ENCODE results near the gene EDAR.

EDAR gene

DNA sequence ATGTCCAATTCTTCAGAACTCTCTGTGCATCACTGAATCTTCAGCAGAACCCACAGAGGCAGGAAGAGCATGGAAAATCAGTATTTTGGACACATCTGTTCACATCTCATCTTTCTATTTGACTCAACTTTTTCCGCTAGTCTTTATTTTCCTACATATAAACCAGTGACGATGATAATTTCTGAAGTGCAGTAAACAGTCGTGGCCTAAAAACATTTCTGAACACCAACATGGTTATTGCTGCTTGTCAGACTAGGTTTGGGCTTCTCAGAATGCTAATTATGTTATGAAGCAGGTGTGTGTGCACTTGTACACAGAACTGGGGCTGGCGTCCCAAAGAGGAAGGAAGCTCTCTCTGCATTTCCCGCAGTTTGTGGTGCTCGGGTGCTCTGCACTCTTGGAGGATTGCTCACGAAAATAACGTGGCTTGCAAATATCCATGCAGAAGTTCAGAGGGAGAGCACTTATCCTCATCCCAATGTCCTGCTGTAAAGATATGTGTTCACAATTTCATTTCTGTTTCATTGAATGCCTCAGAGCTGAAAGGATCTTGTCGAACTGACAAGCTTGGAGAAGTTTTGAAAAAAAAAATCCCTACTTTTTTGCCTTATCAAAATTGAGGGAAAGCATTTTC is 50.8 kb downstream of the EDAR start:
- DNase-seq = no peak

DNA sequence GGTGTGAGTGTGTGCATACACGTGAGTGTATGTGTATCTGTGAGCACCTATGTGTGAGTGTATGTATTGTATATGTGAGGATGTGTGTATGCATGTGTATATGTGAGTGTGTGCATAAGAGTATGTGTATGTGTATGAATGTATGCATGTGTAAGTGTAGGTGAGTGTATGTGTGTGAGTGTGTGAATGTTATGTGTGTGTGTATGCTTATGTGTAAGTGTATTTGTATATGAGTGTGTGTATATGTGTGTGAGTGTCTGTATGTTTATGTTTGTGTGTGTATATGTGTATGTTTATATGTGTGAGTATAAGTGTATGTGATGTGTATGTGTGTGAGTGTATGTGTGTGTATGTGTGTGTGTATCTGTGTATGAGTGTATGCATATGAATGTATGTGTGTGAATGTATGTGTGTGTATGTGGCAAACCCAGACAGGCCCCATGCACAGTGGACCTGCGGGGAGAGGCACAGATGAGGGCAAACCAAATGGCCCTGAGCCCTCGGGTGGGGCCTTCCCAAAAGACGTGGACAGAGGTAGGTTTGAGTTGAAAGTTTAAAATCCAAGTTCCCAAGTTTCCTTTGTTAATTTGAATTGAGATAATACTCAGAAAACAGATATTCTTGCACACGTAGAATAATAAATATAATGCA is 51.5 kb downstream of the EDAR start:
- DNase-seq = no peak

DNA sequence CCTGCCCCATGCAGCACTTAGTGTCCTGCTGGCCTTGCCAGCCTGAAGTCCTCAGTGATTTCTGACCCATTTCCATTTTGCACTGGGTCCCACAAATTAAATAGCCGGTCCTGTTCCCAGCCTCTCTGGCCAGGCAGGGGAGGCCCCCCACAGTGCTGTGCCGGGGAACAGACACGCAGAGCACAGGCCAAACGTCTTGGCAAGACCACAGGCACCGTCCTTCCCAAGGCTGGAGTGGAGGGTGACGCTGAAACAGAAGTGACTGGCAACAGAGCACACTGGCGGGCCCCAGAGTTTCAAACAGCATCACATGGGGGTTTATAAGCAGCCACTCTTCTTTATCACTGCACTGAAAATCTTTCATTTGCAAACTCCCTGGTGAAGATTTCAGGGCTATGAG is 52.2 kb downstream of the EDAR start:
- DNase-seq = no peak

DNA sequence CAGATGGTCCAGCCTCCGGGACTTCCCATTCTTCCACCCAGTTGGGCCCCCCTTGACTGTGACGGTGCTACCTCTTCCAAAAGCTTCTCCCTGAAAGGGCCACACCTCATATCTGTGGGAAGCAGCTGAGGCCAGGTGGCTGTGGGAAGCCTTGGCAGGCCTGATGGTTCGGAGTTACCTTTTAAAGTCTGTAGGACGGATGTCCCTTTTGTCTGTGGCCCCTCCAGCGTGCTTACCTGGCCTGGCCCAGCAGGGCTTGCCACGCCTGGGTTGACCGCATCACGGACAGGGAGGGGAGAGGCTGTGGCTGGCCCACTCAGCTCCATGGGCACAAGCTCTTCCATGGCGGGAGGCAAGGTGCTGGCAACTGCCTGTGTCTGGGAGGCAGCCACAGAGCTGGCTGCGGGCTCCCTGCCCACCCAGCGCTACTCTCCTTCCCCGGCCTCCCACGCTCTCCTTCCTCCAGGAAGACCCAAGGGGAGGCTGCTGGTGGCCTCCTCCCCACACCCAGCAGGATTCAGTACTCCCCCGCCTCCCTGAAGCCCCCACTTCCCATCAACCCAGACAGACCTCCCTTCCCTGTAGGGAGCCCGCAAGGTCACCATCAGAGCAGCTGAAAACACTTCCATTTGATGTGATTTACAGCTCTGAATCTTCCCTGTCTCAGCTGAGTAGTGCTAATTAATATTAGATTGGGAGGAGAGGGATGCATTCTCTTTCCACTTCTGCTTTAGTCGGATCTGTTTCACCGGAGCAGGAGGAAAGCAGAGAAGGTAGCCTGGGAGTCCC is 52.8 kb downstream of the EDAR start:
- no peak for DNase-seq

DNA sequence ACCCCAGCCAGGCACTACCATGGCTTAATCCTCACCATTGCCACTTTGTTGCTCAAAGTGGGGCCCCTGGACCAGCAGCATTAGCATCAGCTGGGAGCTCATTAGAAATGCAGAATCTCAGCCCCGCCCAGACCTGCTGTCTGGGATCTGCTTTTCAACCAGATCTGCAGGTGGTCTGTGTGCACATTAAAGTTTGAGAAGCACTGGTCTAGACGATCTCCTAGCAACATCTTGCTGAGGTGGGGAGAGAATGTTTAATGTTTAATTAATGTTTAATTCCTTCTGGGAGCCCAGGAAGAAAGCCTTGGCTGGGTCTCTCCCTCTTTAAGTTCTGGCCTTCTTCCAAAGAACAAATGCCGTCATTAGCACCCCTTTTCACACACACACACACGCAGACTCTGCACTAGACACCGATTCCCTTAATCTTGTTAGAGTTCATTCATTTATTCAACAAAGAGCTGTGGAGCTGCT is 53.7 kb downstream of the EDAR start:
- no peak for DNase-seq

DNA sequence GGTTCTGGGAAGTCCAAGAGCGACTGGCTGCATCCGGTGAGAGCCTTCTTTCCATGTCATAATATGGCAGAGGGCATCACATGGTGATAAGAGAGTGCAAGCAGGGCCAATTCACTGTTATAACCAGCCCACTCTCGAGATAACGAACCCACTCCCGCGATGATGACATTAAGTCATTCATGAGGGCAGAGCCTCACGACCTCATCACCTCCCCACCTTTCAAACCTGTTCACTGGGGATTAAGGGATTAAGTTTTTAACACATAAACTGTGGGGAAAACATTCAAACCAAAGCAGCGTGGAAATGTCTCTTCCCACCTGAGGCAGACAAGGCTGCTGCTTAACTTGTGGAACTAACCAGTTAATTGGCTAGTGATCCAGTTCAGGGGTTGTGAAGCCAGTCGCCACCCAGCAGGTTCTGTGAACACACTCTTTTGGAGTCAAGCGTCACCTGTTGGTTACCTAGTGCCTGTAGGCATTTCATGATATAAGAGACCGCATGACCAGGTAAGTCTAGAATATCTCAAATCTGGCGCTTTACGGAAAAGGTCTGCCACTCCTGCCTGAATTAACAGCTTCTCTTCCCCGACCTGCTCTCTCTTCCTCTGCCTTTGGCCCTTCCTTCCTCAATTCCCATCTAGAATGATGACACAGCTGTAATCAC is 54.3 kb downstream of the EDAR start:
- DNase-seq = no peak

DNA sequence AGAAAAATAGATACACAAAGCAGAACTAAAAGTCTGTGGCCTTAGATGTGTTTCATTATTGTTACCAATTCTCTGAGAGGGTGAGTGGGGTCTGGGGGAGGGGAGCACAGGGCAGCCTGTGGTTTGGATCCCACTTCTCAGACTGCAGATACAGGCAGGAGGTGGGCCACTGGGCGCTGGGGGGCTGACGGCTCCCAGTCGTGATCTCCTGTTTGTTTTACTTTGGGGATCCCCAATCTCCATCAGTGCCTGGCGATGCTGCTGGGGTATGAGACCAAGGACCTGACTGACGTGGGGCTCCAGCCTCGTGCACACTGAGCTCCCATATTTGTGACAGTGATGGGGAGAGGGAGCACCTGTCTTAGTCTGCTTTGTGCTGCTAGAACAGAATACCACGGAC is 54.9 kb downstream of the EDAR start:
- DNase-seq = no peak

DNA sequence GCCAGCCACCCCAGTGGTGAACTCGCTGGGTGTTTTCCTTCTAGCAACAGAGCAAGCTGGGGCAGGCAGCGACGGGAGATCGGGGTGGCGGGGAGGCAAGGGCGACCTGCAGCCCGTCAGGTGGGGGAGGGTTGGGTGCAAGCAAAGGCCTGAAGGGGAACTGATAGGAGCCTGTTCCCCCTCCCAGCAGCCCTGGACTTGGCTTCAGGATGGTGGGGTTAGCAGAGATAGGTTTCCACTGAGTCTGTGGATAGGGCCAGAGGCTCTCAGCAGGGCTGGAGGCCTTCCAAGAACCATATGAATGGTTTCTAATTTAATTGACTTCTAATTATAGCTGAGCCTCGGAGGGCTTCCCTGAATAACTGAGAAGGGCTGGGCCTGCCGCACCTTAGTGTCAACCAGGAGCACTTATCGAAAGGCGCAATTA is 55.3 kb downstream of the EDAR start:
- DNase-seq = no peak

DNA sequence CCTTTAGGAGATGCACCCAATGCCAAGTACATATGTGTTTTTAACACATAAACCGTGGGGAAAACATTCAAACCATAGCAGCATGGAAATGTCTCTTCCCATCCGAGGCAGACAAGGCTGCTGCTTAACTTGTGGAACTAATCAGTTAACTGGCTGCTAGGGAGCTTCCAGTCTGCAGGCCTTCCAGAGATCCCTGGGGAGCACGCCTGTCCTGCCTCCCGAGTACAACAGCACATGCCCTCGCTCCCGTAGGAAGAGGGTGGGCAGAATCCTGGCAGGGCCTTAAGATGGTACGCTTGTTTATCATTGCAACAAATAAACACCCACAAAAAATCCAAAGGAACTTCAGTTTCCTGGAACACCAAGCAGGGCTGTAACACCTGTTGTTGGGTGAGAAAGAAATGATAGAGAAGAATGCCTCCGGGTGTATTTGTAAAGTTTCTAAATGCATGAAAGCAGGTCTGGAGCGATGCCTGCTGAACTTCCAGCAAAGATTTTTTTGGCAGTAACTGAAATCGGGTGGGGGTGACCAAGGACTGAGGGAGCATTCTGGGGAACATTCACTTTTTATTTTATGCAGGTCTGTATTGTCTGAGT is 56.2 kb downstream of the EDAR start:
- no peak for DNase-seq

DNA sequence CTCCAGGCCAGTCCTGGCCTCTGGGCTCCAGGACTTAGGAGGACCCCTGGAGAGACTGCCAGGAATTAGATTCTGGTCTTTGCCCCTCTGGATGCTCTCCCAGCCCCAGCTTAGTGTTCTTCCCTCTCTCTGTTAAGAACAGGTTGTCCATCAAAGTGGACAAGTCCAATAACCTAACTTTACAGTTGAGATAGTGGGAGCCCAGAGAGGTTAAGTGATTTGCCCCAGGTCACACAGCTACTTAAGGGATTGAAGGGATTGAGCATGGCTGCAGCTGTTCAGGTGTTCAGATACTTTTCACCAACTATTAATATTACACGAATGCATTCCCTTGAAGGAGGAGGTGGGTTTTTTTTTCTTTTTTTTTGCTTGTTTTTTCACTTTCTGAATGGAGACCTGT is 57.6 kb downstream of the EDAR start:
- DNase-seq = no peak

DNA sequence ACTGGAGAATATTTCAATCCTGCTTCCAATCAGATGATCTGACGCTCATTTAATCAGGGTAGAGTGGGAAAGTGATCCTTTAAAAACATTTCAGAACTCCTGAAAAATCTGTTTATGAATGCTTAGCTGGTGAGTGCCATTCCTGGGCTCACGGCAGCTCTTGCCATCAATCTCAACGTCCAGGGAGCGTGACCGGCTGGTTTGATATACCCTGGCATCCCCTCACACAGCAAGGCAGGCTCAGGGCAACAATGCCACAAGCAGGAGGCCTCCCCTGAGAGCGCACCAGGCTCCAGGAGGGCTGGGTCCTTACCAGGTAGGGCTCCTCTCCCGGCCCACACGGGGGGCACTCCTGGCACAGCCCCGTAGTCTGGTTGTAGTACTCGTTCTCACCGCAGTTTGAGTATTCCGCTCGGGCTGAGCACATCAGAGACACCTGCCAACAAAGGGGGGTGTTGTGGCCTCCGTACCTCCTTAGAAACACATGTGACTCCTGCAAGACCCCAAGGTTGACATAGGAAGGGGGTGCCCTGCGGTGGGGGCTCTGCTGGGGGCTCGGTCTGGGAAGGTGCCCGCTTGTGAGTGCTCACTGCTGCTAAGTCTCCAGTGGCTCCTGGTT is 59.1 kb downstream of the EDAR start:
- DNase-seq = no peak

DNA sequence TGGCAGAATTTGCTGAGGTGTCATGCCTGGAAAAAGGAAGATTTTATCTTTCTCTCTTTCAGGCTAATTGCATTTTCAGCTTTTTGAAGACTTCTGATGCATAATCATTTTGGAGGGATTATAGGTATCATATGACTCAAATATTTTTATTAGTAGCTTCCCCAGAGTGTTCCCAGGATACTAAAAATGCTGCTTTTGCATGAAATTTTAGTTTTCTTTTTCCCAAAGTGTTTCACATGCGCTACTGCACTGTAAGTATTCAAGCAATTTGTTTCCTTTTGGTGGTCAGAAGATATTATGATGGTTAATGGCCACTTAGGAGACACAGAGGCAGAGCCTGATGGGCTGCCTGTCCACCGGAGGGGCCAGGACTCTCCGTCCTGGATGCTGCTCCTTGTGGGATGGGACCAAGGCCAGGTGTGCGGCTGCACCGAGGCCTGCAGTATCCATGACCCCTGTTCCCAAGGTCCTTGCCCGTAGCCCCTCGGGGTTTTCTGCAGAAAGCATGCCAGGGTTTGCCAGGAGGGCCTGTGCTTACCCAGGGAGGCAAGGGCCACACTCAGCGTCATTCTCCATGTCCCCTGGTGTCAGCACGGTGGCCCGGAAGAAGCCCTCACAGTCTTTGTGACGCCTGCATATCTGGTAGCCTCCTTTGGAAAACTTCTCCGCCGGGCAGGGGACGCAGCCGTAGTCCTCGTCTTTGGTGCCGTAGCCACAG is 60.2 kb downstream of the EDAR start:
- DNase-seq = no peak

DNA sequence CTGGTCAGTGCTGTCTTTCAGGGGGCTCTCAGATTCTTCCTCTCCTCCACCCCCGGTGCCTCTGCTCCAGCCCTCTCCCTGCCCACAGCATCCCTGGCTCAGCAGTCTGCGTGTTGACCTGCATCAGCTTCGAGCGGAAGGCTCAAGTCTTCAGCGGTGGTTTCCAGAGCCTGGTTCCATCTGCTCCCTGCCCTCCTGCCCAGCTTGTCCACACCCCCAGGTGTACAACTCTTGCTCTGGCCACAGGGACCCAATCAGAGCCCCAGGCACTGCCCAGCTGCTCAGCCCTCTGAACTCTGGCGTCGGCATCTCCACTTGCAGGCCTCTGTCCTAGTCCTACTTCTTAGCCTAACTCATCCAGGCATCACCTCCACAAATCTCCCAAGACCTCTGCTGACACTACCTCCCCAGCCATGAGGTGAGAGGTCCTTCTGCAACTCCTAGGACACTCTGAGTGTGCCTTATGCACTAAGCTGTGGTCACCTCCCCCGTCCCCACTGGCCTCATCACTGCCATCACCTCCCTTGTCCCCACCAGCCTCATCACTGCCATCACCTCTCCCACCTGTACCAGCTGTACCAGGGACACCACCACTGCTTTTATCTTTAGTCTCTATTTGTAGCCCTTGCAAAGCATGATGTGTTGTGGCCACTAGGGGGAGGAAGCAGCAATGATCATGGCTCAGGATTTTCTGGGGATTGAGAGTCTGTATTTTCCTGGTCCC is 60.9 kb downstream of the EDAR start:
- peak; percentile 46 for DNase-seq

DNA sequence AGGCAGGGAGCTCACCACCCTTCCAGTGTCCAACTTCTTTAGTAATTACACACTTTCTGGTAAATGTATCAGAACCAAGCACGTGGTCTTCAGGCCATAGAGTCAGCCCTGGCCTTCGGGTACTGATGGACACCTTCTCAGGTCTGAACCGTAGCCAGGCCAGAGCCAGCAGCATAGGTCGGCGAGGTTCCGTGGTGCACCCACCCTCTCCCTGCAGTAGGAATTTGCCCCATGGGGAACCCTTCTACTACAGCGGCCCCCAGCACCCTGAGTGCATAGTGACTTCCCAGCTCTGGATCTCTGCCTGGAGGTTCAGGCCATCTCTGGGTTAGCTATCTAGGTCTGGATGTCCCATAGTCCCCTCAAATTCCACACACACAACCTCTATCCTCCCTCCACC is 61.6 kb downstream of the EDAR start:
- DNase-seq = no peak

DNA sequence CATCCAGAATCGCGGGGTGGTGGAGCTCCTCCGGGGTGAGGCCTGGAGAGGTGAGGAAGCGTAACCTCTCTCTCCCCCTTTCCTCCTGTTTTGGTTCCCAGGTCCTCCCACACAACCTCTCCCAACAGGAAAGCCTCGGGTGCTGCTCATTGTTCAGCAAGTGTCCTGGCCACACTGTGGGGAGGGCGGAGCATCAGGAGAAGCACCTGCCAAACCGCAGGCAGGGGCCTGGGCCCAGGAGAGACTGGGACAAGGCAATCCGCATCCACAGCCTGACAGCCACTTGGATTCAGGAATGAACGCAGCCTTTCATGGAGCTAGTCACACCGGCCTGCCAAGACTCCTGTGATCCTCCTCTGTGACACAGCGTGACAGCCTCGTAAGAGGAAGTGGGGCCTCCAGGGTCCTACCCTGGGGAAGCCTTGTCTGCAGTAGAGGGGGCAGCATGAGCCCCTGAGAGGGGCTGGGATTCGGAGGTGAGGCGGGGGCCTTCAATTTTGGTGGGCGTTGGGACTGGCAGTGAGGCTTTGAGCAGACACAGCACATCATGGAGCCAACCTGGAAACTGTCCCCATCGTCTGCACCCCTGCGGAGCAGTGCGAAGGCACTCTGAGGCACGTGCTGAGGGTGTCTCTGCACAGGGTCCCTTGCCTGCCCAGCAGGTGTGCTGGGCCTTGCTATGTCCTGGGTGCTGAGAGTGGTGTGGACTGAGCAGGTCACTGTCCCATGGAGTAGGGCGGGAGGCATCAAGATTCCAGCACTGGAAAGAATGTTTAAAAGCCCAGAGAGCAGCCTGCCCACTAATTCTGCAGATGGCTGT is 62.2 kb downstream of the EDAR start:
- DNase-seq = no peak

DNA sequence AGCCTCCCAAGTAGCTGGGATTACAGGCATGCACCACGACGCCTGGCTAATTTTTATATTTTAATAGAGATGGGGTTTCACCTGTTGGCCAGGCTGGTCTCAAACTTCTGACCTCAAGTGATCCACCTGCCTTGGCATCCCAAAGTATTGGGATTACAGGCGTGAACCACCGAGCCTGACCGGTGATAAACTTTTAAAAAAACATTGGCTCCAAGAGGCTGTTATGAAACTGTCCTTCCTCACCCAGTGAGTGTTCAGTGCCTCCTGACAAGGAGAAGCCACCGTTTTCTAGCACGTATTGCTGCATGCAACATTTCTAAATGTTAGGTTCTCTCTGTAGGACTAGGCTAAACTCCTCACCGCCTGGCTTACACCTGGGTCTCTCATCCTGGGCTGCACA is 63.3 kb downstream of the EDAR start:
- no peak for DNase-seq

DNA sequence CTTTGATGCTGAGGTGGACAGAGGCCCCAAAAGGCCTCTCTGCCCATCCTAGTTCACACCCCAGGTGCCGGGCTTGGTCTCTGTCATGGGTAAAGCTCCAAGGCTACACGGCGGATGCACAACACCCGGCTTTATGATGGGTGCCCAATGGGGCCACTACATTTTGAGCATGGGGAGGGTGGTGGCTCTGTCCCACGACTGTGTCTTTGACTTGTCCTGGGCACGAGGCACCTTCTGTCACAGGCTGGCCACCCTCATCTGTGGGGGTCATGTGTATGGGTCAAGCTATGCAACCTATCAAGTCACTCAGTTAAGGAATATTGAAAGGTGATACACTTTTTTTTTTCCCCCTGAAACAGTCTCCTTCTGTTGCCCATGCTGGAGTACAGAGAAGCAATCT is 63.7 kb downstream of the EDAR start:
- no peak for DNase-seq

DNA sequence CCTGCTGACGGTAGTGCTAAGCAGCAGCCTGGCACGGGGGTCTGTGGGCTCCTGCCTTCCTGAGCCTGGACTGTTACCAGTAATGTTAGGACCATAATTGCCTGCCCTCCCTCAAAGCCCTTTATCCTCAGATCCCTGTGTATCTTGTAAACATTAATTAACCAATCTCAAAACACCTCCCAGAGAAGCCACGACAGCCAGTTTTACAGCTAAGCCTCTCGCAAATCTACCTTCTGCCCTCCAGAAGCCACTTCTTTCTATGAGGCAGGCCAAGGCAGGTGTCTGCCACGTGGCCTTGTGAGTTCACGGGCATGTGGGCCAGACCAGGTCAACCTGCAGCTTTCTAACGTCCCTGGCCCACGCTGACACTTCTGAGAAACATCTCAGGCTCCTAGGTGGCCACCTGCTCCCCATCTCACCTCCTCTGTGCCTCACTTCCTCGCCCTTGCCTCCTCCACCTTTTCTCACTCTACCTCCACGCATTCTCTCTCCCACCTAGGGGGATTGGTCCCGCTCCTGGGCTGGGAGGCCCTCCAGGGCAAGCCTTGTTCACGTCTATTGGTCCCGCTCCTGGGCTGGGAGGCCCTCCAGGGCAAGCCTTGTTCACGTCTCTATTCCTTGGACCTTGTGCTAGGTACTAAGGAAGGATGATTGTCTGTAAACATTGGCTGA is 64.3 kb downstream of the EDAR start:
- DNase-seq = no peak

DNA sequence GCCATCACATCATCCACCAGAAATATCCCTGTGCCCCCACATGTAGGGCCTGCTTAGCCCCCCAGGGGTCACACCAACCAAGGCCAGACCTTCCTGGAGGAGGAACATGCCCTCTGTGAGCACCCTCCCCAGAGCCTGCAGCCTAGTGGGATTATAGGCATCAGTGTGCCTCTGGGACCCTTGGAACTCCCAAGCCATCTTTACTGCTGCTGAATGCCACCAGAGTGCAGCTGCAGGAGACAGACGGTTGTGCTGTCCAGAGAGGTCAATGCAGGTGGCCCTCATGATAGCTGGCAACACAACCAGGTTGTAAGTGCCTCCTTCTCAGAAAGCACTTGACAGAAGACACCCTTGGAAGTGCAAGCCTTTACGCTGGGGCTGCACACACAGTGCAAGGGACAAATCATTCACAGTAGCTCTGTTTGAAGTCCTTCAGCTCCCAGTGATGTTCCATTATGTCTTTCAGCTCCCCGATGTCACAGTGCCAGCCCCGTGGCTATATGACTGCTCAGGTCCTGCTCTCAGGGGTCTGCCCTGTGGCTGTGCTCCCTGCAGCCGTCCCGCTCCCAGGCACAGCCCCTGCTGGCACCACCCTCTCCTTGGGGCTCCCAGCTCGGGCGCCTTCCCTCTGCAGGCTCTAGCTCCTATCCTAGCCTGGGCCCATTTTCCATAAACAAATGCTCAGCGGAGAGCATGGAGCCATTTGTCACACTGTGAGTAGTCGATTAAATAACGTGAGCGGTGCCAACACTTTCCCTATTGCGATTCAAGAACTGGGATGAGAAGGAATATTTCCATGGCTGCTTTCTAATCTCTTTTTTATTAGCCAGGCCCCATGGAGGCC is 65.1 kb downstream of the EDAR start:
- DNase-seq = no peak

Data from NCI-H510A treated with DMSO at 0.1 percent for 48 hours (cell line).